Muscle layer of colon (tissue), 2 donors: ENCODE measurements around the gene MVK.
A peak's percentile ranks its signal among the peaks of the same experiment; 100 is the strongest.

Experiments used
- H3K27ac ChIP-seq: one replicate; pipeline ENCODE4 v1.7.0; 2013; ENCODE audit warnings: low read depth, mild to moderate bottlenecking, low read length, moderate library complexity
- H3K27me3 ChIP-seq, 2 donors: one replicate each; pipeline ENCODE4 v1.7.0; 2013; ENCODE audit warnings: low read length in 2 of 2, mild to moderate bottlenecking in 2 of 2; ENCODE audit not compliant: insufficient read depth in 2 of 2, control insufficient read depth in 1 of 2
- H3K36me3 ChIP-seq: one replicate; pipeline ENCODE4 v1.7.0; 2013; ENCODE audit warnings: mild to moderate bottlenecking, low read length; ENCODE audit not compliant: insufficient read depth
- H3K4me1 ChIP-seq: one replicate; pipeline ENCODE4 v1.7.0; 2013; ENCODE audit warnings: mild to moderate bottlenecking, low read length; ENCODE audit not compliant: insufficient read depth
- H3K4me3 ChIP-seq, 2 donors: one replicate each; pipeline ENCODE4 v1.7.0; 2013; ENCODE audit warnings: low read length in 2 of 2, low read depth in 1 of 2, mild to moderate bottlenecking in 1 of 2, moderate library complexity in 1 of 2
- H3K9ac ChIP-seq: one replicate; pipeline ENCODE4 v1.7.0; 2013; ENCODE audit warnings: low read length
- H3K9me3 ChIP-seq: one replicate; pipeline ENCODE4 v1.7.0; 2013; ENCODE audit warnings: mild to moderate bottlenecking, low read length
- donor health status: abdominal sarcoma.
- donor health status: Adenocarcinoma of cecum.

MVK gene

GRCh38 chr12:109571773-109572505 is 1.7 kb upstream of the MVK start:
- Histone ChIP-seq H3K27me3 (no peaks in the 10 kb centered on the region), H3K4me1 (peaks cover 8% of the 10 kb centered on the region), H3K4me3 (no peak overlapping the region), H3K9me3 (no peaks in the 10 kb centered on the region), H3K36me3 (peaks cover 5% of the 10 kb centered on the region), H3K27ac (no peak overlapping the region), H3K9ac (no peak overlapping the region)

DNA sequence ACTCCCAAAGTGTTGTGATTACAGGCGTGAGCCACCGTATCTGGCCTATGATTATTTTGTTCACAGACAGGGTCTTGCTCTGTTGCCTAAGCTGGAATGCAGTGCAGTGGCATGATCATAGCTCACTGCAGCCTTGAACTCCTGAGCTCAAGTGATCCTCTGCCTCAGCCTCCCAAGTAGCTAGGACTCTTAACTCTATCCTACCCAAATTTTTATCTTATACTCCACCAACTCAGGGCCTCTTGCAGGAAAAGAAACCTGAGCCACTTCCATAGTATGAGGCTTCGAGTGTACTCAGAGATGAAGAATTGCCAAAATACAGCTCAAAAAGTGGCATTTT is 1.1 kb upstream of the MVK start:
- Histone ChIP-seq H3K27ac (no peak overlapping the region), H3K9me3 (no peaks in the 10 kb centered on the region), H3K36me3 (peaks cover 10% of the 10 kb centered on the region), H3K9ac (peak overlapping the region; percentile 65), H3K27me3 (no peaks in the 10 kb centered on the region), H3K4me1 (peaks cover 8% of the 10 kb centered on the region), H3K4me3 (peak overlapping the region; percentile 69 to 94)

DNA sequence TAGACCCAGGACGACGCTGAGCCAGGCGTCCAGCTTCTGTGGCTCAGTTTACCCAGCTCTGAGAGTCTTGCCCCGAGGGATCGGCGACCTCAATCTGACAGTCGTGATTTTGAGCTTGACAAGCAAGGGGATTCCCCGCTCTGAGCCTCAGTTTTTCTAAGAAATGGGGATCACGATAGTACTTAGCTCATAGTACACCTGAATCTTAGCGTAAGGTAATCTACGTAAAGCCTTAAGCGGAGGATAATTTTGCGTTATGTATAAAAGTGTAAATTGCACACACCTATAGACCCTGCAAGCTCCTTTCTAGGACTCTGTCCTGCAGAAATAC is 285 bp downstream of the MVK start:
- Histone ChIP-seq H3K27me3 (no peaks in the 10 kb centered on the region), H3K4me3 (peak overlapping the region; percentile 49 to 94), H3K27ac (peak overlapping the region; percentile 68), H3K9me3 (no peaks in the 10 kb centered on the region), H3K36me3 (peaks cover 24% of the 10 kb centered on the region), H3K9ac (peak overlapping the region; percentile 70), H3K4me1 (peaks cover 8% of the 10 kb centered on the region)

- H3K9me3 ChIP-seq: no peaks in the 10 kb centered on the region
- H3K27ac ChIP-seq: no peak overlapping the region
- H3K4me1 ChIP-seq: peaks cover 8% of the 10 kb centered on the region
- no peaks in the 10 kb centered on the region for H3K27me3 ChIP-seq
- H3K9ac ChIP-seq: no peak overlapping the region
- no peak overlapping the region for H3K4me3 ChIP-seq
- peaks cover 41% of the 10 kb centered on the region for H3K36me3 ChIP-seq
Measured at GRCh38 chr12:109575683-109576082, 2.1 kb downstream of the MVK start.

DNA sequence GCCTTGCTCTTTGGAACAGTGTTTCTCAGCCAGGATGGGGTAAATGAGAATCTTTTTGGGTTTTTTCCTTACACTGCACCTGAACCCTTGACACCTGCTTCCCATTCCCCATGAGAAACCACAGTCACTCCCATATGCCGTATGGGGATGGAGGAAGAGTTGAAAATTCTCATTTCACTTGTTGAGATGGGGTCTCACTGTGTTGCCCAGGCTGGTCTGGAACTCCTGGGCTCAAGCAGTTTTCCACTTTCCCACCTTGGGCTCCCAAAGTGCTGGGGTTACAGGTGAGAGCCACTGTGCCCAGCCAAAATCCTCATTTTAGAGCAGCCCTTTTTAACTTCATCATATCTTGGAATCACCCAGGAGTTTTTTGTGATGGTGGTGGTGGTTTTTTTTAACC is 3.7 kb downstream of the MVK start:
- H3K27me3 ChIP-seq: no peaks in the 10 kb centered on the region
- peaks cover 8% of the 10 kb centered on the region for H3K4me1 ChIP-seq
- peaks cover 55% of the 10 kb centered on the region for H3K36me3 ChIP-seq
- H3K4me3 ChIP-seq: no peak overlapping the region
- H3K27ac ChIP-seq: no peak overlapping the region
- H3K9me3 ChIP-seq: no peaks in the 10 kb centered on the region
- H3K9ac ChIP-seq: no peak overlapping the region

- H3K36me3 ChIP-seq: peaks cover 55% of the 10 kb centered on the region
- H3K27ac ChIP-seq: no peak overlapping the region
- no peaks in the 10 kb centered on the region for H3K9me3 ChIP-seq
- no peaks in the 10 kb centered on the region for H3K27me3 ChIP-seq
- peaks cover 8% of the 10 kb centered on the region for H3K4me1 ChIP-seq
- no peak overlapping the region for H3K9ac ChIP-seq
- H3K4me3 ChIP-seq: no peak overlapping the region
Measured at GRCh38 chr12:109578330-109578927, 4.8 kb downstream of the MVK start.

GRCh38 chr12:109579639-109580038 is 6.0 kb downstream of the MVK start:
- Histone ChIP-seq H3K27ac (no peak overlapping the region), H3K4me1 (peaks cover 1% of the 10 kb centered on the region), H3K27me3 (no peaks in the 10 kb centered on the region), H3K36me3 (peaks cover 59% of the 10 kb centered on the region), H3K4me3 (no peak overlapping the region), H3K9me3 (no peaks in the 10 kb centered on the region), H3K9ac (no peak overlapping the region)

DNA sequence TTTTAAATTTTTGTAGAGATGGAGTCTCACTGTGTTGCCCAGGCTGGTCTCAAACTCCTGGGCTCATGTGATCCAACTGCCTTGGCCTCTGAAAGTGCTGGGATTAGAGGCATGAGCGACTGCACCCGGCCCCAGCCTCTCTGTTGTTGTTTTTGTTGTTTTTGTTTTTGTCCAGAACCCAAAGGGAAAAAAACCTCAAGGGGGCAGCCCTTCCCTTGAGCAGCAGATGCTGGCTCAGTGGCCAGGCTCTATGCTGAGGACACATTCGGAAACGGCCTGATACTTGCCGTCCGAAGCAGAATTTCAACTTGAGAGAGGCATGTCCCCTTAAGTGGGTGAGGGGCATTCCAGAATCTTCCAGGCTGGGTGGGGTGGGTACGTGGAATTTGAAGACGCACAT is 6.7 kb downstream of the MVK start:
- no peak overlapping the region for H3K9ac ChIP-seq
- no peaks in the 10 kb centered on the region for H3K4me1 ChIP-seq
- H3K36me3 ChIP-seq: peaks cover 59% of the 10 kb centered on the region
- H3K27ac ChIP-seq: no peak overlapping the region
- H3K9me3 ChIP-seq: no peaks in the 10 kb centered on the region
- H3K4me3 ChIP-seq: no peak overlapping the region
- no peaks in the 10 kb centered on the region for H3K27me3 ChIP-seq

DNA sequence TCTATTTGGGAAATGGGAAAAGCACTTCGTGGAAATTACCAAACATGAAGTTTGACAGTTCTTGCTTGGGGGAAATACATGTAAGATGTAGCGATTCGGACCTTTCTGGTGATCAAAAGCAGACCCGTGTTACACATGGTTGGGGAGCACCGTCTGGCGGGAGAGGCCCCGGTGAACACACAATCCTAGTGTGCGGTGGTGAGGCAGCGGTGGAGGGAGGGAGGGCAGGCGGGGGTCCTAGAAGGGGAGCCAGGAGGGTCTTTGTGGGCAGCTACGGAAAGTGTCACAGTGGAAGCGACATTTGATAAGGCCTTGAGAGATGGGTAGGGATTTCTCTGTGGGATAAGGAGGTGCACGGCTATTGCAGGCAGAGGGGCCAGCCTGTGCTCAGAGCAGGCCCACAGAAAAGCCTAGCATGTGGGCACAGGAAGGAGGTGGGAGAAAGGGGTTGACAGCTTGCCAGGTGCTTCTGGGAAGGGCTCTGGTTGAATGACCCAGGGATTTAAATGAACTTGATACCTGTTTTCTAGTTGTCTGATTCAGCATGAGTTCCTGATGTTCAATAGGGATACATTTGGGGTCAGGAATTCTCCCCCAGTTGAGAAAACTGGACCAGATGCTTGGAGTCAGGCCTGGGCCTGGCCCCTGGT is 7.2 kb downstream of the MVK start:
- H3K9ac ChIP-seq: no peak overlapping the region
- no peak overlapping the region for H3K27ac ChIP-seq
- H3K4me3 ChIP-seq: no peak overlapping the region
- H3K36me3 ChIP-seq: peaks cover 58% of the 10 kb centered on the region
- H3K27me3 ChIP-seq: no peaks in the 10 kb centered on the region
- no peaks in the 10 kb centered on the region for H3K4me1 ChIP-seq
- H3K9me3 ChIP-seq: no peaks in the 10 kb centered on the region

GRCh38 chr12:109581334-109581691 is 7.7 kb downstream of the MVK start:
- no peak overlapping the region for H3K9ac ChIP-seq
- no peak overlapping the region for H3K27ac ChIP-seq
- no peaks in the 10 kb centered on the region for H3K9me3 ChIP-seq
- H3K27me3 ChIP-seq: no peaks in the 10 kb centered on the region
- H3K4me3 ChIP-seq: no peak overlapping the region
- H3K36me3 ChIP-seq: peaks cover 55% of the 10 kb centered on the region
- H3K4me1 ChIP-seq: no peaks in the 10 kb centered on the region

DNA sequence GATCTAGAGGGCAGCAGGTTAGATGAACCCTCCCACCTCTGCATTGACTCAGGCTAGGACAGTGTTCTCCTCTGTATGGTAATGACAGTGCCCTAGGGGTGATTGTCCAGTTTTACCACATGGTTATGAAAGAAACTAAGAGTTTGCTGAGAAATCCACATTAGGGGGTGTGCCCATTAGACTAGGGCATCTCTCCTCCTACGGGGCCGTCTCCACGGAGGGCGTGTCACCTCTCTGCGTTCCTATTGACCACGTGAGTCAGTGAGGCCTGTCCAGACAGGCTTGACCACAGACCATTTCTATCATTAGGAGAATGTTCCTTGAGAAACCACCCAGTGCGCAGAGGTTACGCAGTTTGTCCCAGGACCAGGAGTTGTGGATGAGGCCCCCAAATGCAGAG is 8.3 kb downstream of the MVK start:
- H3K27me3 ChIP-seq: no peaks in the 10 kb centered on the region
- no peak overlapping the region for H3K4me3 ChIP-seq
- H3K36me3 ChIP-seq: peaks cover 55% of the 10 kb centered on the region
- H3K9ac ChIP-seq: no peak overlapping the region
- H3K9me3 ChIP-seq: no peaks in the 10 kb centered on the region
- no peaks in the 10 kb centered on the region for H3K4me1 ChIP-seq
- no peak overlapping the region for H3K27ac ChIP-seq

DNA sequence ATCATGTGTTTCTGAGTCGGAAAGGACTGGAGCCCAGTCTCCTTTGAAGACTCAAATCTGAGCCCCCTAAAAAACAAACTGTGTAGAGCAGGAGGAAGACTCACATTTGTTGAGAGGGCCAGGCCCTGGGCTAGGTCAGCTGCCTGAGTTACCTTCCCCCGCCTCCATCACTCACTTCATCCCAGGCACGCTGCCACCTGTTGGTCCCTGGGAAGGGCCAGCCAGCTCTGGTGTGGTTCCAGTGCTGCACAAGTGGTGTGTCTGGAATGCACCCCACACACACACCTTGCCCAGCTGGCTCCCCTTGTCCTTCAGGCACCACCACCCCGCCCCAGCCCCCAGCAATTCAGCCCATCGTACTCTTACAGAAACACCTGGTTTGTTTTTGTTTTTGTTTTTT is 9.0 kb downstream of the MVK start:
- Histone ChIP-seq H3K27me3 (no peaks in the 10 kb centered on the region), H3K4me3 (no peak overlapping the region), H3K4me1 (no peaks in the 10 kb centered on the region), H3K27ac (no peak overlapping the region), H3K9me3 (no peaks in the 10 kb centered on the region), H3K9ac (no peak overlapping the region), H3K36me3 (peaks cover 47% of the 10 kb centered on the region)
